ENCODE data around the gene PADI4.
"Not testable (repeated sequence)": the region's sequence is repeated elsewhere in the genome, so short reads cannot be mapped to it uniquely, and the experiment has no call there.

The PADI4 gene

DNA sequence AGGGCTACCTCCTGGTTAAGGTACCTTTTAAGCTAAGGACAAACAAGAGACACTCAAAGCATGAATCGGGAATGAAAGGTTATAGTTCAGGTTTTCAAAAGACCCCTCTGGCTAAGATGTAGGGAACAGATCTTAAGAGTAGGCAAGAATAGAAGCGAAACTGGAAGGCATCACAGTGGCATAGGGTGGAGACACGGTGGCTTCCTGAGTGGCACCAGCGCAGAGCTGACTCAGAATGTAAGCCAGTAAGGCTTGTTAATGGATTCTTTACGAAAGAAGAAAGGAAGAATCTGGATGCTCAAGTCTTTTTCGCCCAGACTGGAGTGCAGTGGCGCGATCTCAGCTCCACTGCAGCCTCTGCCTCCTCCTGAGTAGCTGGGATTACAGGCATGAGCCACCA lies 85.2 kb downstream of the PADI4 start:
- no peak for DNase-seq (ENCODE audit: low spot score)

DNA sequence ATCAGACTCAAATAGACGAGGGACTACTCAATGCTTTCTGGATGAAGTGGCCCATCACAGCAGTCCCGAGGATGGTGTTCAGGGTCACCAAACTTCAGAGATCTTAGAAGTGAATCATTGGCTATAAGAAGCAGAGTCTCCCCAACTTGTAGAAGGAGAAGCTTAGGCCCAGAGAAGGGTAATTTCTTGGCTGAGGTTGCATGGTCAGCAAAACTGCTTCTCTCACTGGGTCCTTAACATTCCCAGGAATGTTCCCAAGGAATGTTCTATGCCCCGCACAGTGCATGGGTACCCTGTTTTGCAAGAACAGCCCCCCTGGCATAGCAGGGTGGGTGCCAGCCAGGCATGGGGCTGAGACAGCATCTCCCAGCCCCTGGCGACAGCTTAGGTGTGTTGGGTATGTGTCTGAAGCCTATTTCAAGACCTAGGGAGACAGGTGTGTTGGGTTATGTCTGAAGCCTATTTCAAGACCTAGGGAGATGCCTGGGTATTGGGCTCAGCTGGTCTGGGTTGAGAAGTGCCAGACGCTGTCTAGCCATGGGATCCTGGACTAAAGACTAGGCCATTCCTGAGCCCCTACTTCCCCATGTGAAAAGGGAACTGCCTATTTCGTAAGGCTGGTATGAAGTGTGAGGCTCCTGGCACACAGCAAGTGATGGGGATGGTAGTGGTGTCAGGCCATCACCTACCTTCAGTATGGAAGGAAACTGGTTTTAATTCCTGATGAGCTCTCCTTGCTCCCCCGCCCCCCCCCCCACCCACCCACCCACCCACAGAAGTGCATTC lies 90.1 kb downstream of the PADI4 start:
- DNase-seq (ENCODE audit: low spot score): no peak

DNA sequence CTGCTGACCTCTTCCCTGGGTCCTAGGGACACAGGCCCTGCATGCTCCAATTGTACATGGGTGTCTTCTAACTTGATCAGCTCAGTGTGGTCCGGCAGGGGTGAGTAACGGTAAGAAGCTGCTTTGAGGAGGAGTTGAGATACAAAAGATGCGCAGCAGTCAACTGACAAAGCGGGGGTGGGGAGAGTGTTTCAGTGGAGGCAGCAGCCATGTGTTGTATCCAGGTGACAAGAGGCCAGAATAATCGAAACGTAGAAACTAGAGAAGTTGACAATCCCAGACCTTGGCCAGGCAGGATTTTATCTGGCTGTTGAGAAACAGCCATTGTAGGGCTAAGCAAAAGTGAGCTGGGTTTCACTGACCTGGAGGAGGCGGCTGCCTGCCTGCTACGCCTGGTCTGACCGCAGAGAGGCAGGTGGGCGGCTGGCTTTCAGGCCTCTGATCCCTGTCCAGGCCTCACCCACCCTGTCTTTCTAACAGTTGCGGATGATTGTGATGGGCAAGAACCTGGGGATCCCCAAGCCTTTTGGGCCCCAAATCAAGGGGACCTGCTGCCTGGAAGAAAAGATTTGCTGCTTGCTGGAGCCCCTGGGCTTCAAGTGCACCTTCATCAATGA lies 92.8 kb downstream of the PADI4 start:
- no peak for DNase-seq (ENCODE audit: low spot score)

DNA sequence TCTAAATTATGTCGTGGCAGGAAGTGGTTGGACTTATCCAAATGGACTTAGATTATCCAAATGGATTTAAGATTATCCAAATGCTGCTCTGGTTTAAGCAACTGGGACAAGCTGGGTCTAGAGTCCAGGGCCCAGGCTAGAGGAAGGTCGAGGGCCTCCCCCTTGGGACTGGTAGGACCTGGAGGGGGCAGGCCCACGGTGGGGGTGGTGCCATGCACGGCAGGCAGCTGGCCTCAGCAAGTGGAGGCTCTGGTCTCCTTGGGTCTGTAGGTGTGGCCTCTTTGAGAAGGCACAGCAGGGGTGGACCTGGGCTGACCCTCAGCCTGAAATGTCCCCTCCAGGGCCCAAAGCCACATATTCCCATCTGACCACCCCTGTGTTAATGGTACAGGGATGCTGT lies 93.8 kb downstream of the PADI4 start:
- DNase-seq (ENCODE audit: low spot score): no peak

DNA sequence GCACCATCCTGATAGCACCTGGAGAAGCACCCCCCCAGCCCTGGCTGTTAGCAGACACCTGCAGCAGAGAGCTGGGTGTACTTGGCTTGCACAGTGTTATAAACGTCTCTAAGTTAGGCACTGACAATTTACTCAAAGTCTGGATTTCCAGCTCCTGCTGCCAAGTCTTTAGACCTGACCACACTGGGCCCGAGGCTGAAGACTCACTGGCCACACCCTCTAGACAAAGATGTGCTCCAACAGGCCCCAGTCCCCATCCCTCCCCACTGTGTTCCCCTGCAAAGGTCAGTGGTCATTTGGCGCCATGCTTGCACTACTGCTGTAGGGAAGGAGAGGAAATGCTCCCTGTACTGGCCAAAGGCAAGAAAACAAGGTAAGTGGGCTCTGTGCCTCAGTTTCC lies 95.1 kb downstream of the PADI4 start:
- DNase-seq (ENCODE audit: low spot score): no peak

DNA sequence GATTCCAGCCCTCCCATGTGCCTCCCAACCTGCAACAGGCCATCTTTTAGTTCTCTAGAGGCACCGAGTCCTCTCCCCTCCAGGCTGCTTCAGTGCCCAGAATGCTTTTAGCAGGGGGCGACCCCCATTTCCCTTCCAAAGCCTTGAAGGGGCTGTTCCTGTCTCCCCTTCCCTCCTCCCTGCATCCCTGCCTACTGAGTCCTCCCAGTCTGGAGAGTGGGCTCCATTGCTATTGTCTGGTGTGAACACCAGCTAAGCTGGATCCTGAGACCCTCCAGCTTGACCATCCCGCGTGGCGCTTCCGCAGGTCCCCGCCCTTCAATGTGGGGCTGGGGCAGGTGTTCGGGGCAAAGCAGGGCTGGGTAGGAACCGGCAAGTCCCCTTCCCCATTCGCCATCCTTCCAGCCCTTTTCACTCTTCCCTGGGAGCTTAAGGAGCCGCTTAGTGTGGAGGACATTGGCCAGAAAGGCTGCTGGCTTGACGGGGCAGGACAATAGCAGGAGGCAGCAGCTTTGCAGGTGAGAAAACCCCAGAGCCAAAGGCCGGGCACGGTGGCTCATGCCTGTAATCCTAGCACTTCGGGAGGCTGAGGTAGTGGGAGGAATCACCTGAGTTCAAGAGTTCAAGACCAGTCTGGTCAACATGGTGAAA lies 96.2 kb downstream of the PADI4 start:
- no peak for DNase-seq (ENCODE audit: low spot score)

DNA sequence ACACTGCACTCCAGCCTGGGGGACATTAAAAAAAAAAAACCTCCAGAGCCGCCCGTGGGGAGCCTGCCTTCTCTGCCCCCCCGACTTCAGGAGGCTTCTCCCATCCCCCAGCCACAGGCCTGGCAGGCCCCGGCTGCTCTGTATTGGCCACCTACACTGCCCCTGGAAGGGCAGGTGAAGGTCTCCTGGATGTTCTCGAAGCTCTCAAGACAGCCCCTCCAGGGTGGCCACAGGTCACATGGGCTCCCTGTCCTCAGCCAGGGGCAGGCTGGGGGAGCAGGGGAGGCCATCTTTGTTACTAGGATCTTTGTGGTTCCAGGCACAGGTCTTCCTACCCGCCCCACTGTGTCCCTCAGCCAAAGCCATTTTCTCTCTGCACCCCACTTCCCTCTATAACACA lies 96.8 kb downstream of the PADI4 start:
- DNase-seq (ENCODE audit: low spot score): no peak

DNA sequence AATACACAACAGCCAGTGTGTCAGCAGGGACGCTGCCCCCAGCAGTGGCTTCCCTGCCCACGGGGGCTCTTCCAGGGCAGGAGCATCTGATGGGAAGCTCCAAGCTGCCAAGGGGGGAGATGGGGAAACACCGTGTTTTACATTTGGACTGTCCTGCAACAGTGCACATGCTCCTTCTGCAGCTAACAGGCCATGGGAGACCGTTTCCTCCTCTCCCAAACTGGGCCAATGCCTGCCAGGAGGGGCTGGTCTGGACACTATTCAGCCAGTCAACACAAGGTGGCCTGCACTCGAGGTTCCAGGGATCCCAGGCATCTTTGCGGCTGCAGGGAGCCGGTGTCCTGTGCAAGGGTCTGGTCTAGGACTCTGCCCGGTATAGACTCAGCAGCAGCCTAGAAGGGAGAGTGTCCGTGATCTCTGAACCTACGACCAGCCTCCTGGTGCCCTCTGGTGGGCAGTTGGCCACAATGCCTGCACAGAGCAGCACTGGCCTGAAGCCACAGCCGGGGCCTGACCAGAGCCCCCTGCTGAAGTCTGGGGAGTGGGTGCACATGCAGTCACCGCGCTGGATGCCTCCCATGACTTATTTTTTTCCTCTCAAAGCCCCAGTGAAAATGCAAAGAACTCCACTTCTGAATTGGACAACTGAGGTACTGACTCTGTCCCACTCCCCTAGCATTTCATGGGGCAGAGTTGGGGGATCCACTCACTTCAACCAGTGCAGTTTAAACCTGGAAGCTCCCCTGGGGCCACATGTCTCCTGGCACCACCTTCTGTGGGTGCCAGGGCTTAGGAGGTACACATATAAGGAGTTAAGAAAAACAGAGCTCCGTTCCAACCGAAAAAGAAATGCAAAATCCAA lies 98.1 kb downstream of the PADI4 start:
- peak; percentile 43 for DNase-seq (ENCODE audit: low spot score)

DNA sequence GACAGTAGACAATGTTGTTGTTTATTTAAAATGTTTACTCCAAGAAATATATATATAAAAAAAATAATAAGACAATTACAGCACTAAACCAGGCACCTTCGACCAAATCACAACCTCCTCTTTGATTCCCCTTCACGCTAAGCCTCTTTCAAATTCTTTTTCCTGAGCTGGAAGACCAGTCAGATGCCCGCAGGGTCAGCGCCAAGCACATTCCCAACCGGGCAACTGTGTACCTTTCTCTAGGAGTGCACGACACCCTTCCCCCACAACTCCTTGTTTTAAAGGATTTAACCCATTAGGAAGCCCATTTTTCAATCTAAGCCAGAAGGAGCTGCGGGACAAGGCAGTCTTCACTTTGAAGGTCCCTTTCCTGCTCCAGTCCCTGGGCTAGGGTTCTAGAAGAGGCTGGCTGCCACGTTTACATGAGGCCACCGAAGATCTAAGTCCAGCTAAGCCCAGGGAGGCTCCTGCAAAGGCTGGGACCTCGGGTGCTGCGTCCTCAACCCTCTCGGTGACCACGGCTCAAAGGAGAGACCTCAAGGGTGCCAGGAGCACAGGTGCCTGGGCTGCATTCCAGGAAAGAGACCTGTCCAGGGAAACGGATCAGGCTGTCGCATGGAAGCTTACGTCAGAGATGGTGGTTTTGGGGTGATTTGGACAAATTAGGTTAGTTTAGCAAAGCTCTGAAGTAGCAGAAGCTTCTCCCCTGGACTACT lies 98.9 kb downstream of the PADI4 start:
- DNase-seq (ENCODE audit: low spot score): not testable (repeated sequence)

DNA sequence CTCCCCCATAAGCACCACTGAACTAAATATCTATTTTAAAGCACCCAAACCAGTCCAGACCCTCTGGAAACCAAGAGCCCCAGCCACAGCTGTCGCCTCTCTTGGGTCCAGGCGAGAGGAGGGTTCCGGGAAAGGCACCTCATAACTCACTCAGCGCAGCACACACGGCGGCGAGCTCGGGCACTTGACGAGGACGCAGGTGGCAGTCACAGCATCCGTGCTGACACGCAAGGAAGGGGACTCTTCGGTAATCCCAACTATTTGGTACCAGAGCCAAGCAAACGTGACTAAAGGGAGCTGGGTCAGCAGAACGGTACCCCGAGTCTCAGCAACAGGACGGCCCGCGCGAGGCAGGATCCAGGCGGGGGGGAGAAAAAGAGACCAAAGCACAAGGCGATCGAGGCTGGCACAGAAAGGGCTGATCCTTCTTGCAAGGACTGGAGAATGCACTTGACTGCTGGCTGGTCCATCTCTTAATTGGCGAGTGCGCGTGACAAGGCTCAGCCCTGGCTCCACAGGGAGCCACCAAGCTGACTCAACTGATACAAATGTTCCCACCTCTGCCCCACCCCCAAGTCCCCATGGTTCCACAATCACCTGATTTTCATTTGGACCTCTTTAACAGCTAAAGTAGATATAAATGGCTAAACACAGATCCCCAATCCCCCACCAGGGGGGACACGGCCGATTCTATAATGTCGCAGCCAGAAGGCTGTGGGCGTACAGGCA lies 100.0 kb downstream of the PADI4 start:
- DNase-seq (ENCODE audit: low spot score): not testable (repeated sequence)

DNA sequence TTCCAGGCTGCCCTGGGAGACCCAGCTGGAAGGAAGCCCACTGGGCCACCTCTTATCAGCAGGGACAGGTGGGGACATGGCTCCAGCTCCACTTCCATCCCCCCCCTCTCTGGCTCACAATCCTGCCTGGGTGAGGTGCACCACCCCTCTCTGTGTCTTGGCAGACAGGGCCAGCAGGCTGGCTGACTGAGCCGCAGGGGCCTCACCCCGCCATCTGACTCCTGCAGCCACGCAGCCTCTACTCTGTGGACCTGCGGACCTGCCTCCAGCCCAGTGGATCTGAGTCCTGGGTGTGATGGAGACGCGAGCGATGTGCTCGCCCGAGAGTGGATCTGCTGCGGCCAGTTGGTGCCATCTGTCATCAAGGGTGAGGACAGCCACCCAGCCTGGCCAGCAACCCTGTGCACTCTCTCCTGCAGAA lies 101.4 kb downstream of the PADI4 start:
- no peak for DNase-seq (ENCODE audit: low spot score)

DNA sequence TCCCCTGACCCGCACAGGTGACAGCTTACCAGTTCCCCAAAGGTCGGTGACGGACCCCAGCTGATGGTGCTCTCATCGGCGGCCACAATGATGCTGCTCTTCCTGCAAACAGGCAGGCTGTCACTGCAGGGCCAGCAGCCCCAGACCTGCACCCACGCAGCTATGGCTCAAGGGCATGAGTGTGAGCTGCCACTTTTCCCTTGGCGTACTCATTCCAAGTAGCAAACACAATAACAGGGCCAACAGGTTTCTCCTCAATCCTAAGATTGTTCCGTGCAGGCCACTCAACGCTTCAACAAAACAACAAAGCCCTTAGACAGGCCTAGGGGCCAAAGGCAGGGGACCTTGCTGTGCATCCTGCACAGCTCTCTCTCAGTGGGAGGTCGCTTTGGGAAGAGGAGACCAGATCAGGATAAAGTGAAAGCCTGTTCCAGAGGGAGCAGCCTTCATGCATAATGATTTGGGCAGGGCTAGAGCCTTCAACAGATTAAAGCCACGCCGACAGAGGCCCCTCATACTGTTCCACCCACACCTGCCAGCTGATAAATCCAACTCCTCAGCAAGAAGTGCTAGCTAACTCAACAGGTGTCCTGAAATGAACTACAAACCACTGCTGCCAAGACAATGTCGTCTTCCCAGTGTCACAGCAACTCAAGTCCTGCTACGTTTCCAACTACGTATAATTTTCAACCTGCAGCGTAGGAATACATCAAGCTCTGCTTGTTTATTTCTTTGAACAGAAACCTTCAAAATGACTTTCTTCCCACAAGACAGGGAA lies 104.3 kb downstream of the PADI4 start:
- no peak for DNase-seq (ENCODE audit: low spot score)
